LNCAP (cell line): ENCODE results near the gene ABCA6.

Experiments used
- TF ChIP-seq, protein P1 (sequence below): fragments of 450-650 bp; IDR thresholded peaks from 2 replicates; pipeline ENCODE4 v1.5.1; 2017; ENCODE audit warnings: mild to moderate bottlenecking

ABCA6 gene

DNA sequence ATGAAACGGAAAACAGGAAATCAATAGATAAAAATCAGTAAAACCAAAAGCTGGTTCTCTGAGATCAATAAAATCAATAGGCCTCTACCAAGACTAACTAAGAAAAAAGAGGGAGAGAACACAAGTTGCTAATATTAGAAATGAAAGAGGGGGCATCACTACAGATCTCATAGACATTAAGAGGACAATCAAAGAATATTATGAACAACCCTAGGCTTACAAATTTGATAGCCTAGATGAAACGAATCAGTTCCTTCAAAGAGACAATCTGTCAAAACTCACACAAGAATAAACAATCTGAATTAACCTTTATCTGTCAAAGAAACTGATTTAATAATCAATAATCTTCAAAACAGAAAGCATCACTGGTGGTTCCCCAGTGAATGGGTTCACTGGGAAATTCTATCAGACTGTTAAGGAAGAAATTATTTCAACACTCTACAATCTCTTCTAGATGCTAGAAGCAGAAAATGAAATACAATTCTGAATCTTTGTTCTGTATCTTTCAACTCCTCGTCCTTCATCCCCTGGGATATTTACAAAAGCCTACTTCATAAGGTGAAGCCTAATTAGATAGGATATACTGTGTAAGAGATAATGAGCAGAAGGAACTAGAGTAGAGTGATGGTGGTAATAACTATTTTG lies 85.4 kb downstream of the ABCA6 start:
- TF ChIP-seq, protein P1, sequence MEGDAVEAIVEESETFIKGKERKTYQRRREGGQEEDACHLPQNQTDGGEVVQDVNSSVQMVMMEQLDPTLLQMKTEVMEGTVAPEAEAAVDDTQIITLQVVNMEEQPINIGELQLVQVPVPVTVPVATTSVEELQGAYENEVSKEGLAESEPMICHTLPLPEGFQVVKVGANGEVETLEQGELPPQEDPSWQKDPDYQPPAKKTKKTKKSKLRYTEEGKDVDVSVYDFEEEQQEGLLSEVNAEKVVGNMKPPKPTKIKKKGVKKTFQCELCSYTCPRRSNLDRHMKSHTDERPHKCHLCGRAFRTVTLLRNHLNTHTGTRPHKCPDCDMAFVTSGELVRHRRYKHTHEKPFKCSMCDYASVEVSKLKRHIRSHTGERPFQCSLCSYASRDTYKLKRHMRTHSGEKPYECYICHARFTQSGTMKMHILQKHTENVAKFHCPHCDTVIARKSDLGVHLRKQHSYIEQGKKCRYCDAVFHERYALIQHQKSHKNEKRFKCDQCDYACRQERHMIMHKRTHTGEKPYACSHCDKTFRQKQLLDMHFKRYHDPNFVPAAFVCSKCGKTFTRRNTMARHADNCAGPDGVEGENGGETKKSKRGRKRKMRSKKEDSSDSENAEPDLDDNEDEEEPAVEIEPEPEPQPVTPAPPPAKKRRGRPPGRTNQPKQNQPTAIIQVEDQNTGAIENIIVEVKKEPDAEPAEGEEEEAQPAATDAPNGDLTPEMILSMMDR, result no peak

DNA sequence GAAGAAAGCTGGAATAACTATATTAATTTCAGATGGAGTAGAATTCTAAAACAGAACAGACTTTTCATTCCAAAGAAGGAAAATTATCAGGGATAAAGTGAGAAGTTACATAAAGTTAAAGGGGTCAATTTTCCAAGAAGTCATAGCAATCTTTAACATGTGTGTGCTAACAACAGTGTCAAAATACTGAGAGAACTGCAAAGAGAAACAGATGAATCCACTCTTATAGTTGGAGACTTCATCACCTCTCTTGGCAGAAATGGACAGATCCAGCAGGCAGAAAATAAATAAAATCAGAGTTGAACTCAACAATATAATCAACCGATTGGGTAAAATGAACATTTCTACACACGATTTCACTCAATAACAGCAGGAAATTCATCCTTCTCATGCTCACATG lies 86.4 kb downstream of the ABCA6 start:
- TF ChIP-seq, protein P1, result no peak

- TF ChIP-seq, protein P1, result no peak
Measured at GRCh38 chr17:69050999-69051775, 90.5 kb downstream of the ABCA6 start.

DNA sequence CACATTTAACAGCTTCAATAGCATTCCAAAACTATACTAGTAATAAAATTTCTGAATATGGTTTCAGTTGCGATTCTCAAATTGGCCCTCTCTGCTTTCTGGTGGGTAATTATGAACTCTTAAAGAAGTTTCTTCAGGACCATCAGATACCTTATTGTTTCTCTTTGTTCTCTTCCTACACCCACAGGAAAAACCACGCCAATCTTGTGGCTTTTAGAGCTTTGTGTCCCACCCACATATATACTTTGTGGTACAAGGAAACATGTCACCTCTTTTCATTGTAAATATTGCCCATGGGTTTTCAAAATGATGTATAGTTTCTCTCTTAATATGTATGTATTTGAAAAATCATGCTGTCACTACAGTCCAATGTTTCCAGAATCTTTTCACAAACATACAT lies 93.1 kb downstream of the ABCA6 start:
- TF ChIP-seq, protein P1, result no peak

- TF ChIP-seq, protein P1, result no peak
Measured at GRCh38 chr17:69047368-69048263, 94.1 kb downstream of the ABCA6 start.

DNA sequence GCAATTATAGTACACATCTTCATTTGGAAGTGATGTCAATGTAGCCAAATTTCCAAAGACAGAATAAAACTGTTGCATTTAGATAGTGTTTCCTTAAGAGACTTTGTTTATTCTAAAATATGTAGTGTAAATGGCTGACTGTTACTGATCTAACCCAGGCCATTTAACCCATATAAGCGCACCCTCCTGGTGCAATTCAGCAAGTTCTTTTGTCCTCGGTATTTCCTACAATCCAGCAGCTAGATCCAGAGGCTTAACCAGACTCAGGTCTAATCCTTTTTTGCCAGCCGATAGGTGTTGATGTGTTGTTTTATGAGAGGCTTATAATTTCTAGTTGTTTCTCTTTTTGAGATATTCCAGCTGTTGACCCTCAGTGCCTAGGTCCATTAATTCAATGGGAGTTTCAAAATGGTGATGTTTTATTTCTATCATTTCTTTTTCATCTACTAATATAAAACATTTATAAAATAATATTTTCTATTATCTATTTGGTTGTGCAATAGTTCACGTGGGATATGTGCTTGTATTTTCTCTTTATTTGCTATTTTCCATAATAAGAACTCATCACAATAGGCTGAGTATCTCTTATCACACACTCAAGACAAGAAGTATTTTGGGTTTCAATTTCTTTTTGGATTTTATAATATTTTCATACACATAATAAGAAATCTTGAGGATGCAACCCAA lies 95.4 kb downstream of the ABCA6 start:
- TF ChIP-seq, protein P1, result no peak

DNA sequence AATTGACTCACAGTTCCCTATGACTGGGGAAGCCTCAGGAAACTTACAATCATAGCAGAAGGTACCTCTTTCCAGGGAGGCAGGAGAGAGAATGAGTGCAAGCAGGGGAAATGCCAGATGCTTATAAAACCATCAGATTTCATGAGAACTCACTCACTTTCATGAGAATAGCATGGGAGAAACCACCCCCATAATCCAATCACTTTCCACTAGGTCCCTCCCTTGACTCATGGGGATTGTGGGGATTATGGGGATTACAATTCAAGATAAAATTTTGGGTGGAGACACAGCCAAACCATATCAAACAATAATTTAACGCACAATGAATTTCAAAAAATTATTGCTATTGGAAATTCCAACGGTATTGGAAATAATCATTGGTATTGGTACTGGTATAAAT lies 96.0 kb downstream of the ABCA6 start:
- TF ChIP-seq, protein P1, result no peak
